ENCODE data around the gene SUGCT.
"Not testable (repeated sequence)": the region's sequence is repeated elsewhere in the genome, so short reads cannot be mapped to it uniquely, and the experiment has no call there.

SUGCT gene

GRCh38 chr7:40248681-40249080 is 113.9 kb downstream of the SUGCT start:
- no peak for DNase-seq (ENCODE audit: low spot score)

GRCh38 chr7:40253444-40253843 is 118.6 kb downstream of the SUGCT start:
- DNase-seq (ENCODE audit: low spot score), result not testable (repeated sequence)

GRCh38 chr7:40263752-40264390 is 129.1 kb downstream of the SUGCT start:
- no peak for DNase-seq (ENCODE audit: low spot score)

GRCh38 chr7:40267583-40267982 is 132.8 kb downstream of the SUGCT start:
- no peak for DNase-seq (ENCODE audit: low spot score)

GRCh38 chr7:40268810-40269209 is 134.0 kb downstream of the SUGCT start:
- not testable (repeated sequence) for DNase-seq (ENCODE audit: low spot score)

- no peak for DNase-seq (ENCODE audit: low spot score)
Measured at GRCh38 chr7:40276061-40276460, 141.3 kb downstream of the SUGCT start.

GRCh38 chr7:40279991-40280390 is 145.2 kb downstream of the SUGCT start:
- DNase-seq (ENCODE audit: low spot score), result no peak

GRCh38 chr7:40282858-40283257 is 148.1 kb downstream of the SUGCT start:
- no peak for DNase-seq (ENCODE audit: low spot score)

- DNase-seq (ENCODE audit: low spot score), result no peak
Measured at GRCh38 chr7:40283391-40283790, 148.6 kb downstream of the SUGCT start.

GRCh38 chr7:40288827-40289226 is 154.0 kb downstream of the SUGCT start:
- DNase-seq (ENCODE audit: low spot score), result no peak

GRCh38 chr7:40297741-40298311 is 163.0 kb downstream of the SUGCT start:
- DNase-seq (ENCODE audit: low spot score), result no peak

GRCh38 chr7:40298421-40298820 is 163.6 kb downstream of the SUGCT start:
- DNase-seq (ENCODE audit: low spot score), result no peak

- DNase-seq (ENCODE audit: low spot score), result no peak
Measured at GRCh38 chr7:40299097-40299496, 164.3 kb downstream of the SUGCT start.

GRCh38 chr7:40300146-40300670 is 165.4 kb downstream of the SUGCT start:
- no peak for DNase-seq (ENCODE audit: low spot score)

- DNase-seq (ENCODE audit: low spot score), result no peak
Measured at GRCh38 chr7:40301486-40302068, 166.8 kb downstream of the SUGCT start.

GRCh38 chr7:40303996-40304395 is 169.2 kb downstream of the SUGCT start:
- no peak for DNase-seq (ENCODE audit: low spot score)

GRCh38 chr7:40305229-40305628 is 170.4 kb downstream of the SUGCT start:
- DNase-seq (ENCODE audit: low spot score), result no peak

- no peak for DNase-seq (ENCODE audit: low spot score)
Measured at GRCh38 chr7:40306025-40306424, 171.2 kb downstream of the SUGCT start.

GRCh38 chr7:40306596-40306995 is 171.8 kb downstream of the SUGCT start:
- no peak for DNase-seq (ENCODE audit: low spot score)

GRCh38 chr7:40310258-40310657 is 175.5 kb downstream of the SUGCT start:
- DNase-seq (ENCODE audit: low spot score), result no peak

- DNase-seq (ENCODE audit: low spot score), result no peak
Measured at GRCh38 chr7:40311307-40311706, 176.5 kb downstream of the SUGCT start.

- DNase-seq (ENCODE audit: low spot score), result no peak
Measured at GRCh38 chr7:40315277-40315676, 180.5 kb downstream of the SUGCT start.

- DNase-seq (ENCODE audit: low spot score), result no peak
Measured at GRCh38 chr7:40316176-40316575, 181.4 kb downstream of the SUGCT start.
